Endodermal cell (in vitro differentiated cells): ENCODE measurements around the gene LRRC18. TPM values are rescaled to one million over a fixed set of nuclear protein-coding genes. Genes with fewer than 3 reads are reported as not detected.
A peak's percentile ranks its signal among the peaks of the same experiment; 100 is the strongest.

Experiments used
- DNase-seq: peaks from one replicate; pipeline ENCODE4 v3.0.0-alpha.2; 2017
- H3K27ac ChIP-seq: 2 replicates; pipeline ENCODE4 v1.5.1; 2013; ENCODE audit warnings: mild to moderate bottlenecking, low read depth, low read length, moderate library complexity
- H3K27me3 ChIP-seq: 2 replicates; pipeline ENCODE4 v1.6.1; 2013; ENCODE audit warnings: mild to moderate bottlenecking, low read length, moderate library complexity; ENCODE audit not compliant: insufficient read depth, control insufficient read depth, poor library complexity, severe bottlenecking
- H3K36me3 ChIP-seq: 2 replicates; pipeline ENCODE4 v1.7.0; 2013; ENCODE audit warnings: mild to moderate bottlenecking, low read length, moderate library complexity; ENCODE audit not compliant: control insufficient read depth, insufficient read depth
- H3K4me1 ChIP-seq: one replicate; pipeline ENCODE4 v1.7.0; 2013; ENCODE audit warnings: low read length; ENCODE audit not compliant: control insufficient read depth, insufficient read depth
- H3K4me3 ChIP-seq: 2 replicates; pipeline ENCODE4 v1.5.1; 2013; ENCODE audit warnings: mild to moderate bottlenecking, low read length, moderate library complexity
- H3K9ac ChIP-seq: 2 replicates; pipeline ENCODE4 v1.6.1; 2013; ENCODE audit warnings: mild to moderate bottlenecking, low read length, moderate library complexity; ENCODE audit not compliant: poor library complexity, severe bottlenecking; ENCODE audit errors: extremely low read depth
- H3K9me3 ChIP-seq: 2 replicates; pipeline ENCODE4 v1.6.1; 2013; ENCODE audit warnings: mild to moderate bottlenecking, low read length, moderate library complexity; ENCODE audit not compliant: control insufficient read depth
- H3K27ac Mint-ChIP-seq: 2 replicates; pipeline ENCODE4 v1.8.0; 2020; ENCODE audit warnings: mixed read lengths
- H3K27me3 Mint-ChIP-seq: 2 replicates; pipeline ENCODE4 v1.8.0; 2021; ENCODE audit warnings: mild to moderate bottlenecking, mixed read lengths; ENCODE audit not compliant: insufficient read depth
- H3K36me3 Mint-ChIP-seq: 2 replicates; pipeline ENCODE4 v1.8.0; 2020; ENCODE audit warnings: low read depth, mixed read lengths
- H3K4me1 Mint-ChIP-seq: 2 replicates; pipeline ENCODE4 v1.8.0; 2020; ENCODE audit warnings: mixed read lengths
- H3K4me3 Mint-ChIP-seq: 2 replicates; pipeline ENCODE4 v1.8.0; 2020; ENCODE audit warnings: mild to moderate bottlenecking, moderate library complexity, mixed read lengths
- H3K9me3 Mint-ChIP-seq: 2 replicates; pipeline ENCODE4 v1.8.0; 2020; ENCODE audit warnings: mild to moderate bottlenecking, mixed read lengths
- WGBS, 2 experiments: methylation state at CpG; one replicate each; pipeline versions ENCODE4 v1.1.5 to v1.1.7; 2013; ENCODE audit warnings: missing lambda C conversion rate in 2 of 2, mixed read lengths in 1 of 2; ENCODE audit not compliant: insufficient coverage in 1 of 2, insufficient read length in 1 of 2; 5-methylcytosine and 5-hydroxymethylcytosine counted together
- total RNA-seq, 2 donors: library from RNA; stranded (reverse); fragmentation: NEBNext Ultra II Directional in 1 of 2; extraction: Animal tissue kit (Norgen Biotek cat#: 25700) in 1 of 2; gene quantifications; 2 replicates in 1 of 2; 3 replicates in 1 of 2; pipeline ENCODE4 v1.2.1, GENCODE V29; 2021
- TF ChIP-seq, protein P1 (sequence below): fragments of 200-600 bp; sonication (generic); conservative IDR thresholded peaks from 2 replicates; pipeline ENCODE4 v1.5.0; 2021; ENCODE audit warnings: antibody characterized with exemption, mild to moderate bottlenecking

The LRRC18 gene
- total RNA-seq, 2 donors from 2014 or later = not detected

DNA sequence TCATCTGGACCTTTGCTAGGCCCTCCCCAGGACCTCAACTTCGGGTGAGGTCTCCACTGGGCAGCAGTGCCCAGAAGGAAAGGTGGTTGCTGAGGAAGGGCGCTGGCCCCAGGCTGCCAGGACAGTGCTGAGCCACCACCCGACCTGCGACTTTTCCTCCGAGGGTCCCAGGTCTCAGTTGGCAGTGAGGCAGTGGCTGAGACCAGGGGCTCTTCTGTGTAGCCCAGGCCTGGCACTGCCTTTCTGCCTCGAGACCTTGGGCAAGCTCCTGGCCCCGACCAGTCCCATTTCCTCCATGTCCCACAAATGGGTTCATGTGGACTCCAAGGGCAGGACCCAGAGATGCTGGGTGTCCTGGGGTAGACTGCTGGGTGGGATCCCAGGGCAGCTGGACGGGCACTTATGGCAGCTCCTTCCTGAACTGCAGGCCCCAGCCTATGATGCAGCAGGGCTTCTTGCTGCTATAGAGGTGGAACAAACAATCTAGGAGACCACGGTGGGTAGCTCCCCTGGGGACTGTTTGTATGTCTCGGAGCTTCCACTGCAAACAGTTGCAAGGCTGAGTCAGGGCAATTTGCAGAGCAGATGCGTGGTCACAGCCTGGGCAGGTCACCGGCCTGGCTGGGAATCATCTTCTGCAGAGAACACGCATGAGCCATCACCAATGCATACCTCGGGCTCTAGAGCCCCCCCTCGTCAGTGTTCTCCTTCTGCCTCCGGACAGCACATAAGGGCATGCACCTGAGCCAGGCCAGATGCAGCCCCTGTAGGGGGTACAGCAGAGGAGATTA is 17.9 kb upstream of the LRRC18 start:
- 89 to 90% methylated on average over 12 to 16 of the region's 16 CpGs for WGBS, 2 experiments
- Mint-ChIP-seq H3K36me3 (no peaks in the 10 kb centered on the region), H3K27ac (no peak overlapping the region)

GRCh38 chr10:48951707-48952106 is 12.1 kb upstream of the LRRC18 start:
- Mint-ChIP-seq H3K27ac (peak overlapping the region; percentile 44), H3K27me3 (no peaks in the 10 kb centered on the region), H3K4me1 (peaks cover 8% of the 10 kb centered on the region), H3K4me3 (no peak overlapping the region), H3K36me3 (no peaks in the 10 kb centered on the region), H3K9me3 (no peaks in the 10 kb centered on the region)
- H3K9me3 ChIP-seq = no peaks in the 10 kb centered on the region
- no peak overlapping the region for H3K9ac ChIP-seq
- TF ChIP-seq, protein P1, sequence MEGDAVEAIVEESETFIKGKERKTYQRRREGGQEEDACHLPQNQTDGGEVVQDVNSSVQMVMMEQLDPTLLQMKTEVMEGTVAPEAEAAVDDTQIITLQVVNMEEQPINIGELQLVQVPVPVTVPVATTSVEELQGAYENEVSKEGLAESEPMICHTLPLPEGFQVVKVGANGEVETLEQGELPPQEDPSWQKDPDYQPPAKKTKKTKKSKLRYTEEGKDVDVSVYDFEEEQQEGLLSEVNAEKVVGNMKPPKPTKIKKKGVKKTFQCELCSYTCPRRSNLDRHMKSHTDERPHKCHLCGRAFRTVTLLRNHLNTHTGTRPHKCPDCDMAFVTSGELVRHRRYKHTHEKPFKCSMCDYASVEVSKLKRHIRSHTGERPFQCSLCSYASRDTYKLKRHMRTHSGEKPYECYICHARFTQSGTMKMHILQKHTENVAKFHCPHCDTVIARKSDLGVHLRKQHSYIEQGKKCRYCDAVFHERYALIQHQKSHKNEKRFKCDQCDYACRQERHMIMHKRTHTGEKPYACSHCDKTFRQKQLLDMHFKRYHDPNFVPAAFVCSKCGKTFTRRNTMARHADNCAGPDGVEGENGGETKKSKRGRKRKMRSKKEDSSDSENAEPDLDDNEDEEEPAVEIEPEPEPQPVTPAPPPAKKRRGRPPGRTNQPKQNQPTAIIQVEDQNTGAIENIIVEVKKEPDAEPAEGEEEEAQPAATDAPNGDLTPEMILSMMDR = no peak
- WGBS, 2 experiments = 90 to 92% methylated on average over 4 to 7 of the region's 7 CpGs
- H3K4me1 ChIP-seq = peaks cover 3% of the 10 kb centered on the region
- no peaks in the 10 kb centered on the region for H3K27me3 ChIP-seq
- H3K36me3 ChIP-seq = no peaks in the 10 kb centered on the region
- H3K27ac ChIP-seq = no peak overlapping the region
- no peak for DNase-seq
- no peak overlapping the region for H3K4me3 ChIP-seq

More for the DNA sequence above, 17.9 kb upstream of the LRRC18 start:
- Mint-ChIP-seq H3K4me3 (no peak overlapping the region), H3K4me1 (no peaks in the 10 kb centered on the region), H3K27me3 (peaks cover 2% of the 10 kb centered on the region), H3K9me3 (no peaks in the 10 kb centered on the region)
- TF ChIP-seq, protein P1 = no peak
- no peak overlapping the region for H3K9ac ChIP-seq
- H3K36me3 ChIP-seq = no peaks in the 10 kb centered on the region
- no peaks in the 10 kb centered on the region for H3K4me1 ChIP-seq
- no peak overlapping the region for H3K27ac ChIP-seq
- no peak for DNase-seq
- peaks cover 14% of the 10 kb centered on the region for H3K27me3 ChIP-seq
- no peaks in the 10 kb centered on the region for H3K9me3 ChIP-seq
- H3K4me3 ChIP-seq = no peak overlapping the region

- no peak overlapping the region for H3K4me3 Mint-ChIP-seq
- Histone ChIP-seq H3K4me3 (no peak overlapping the region), H3K27ac (no peak overlapping the region), H3K9ac (no peak overlapping the region), H3K27me3 (no peaks in the 10 kb centered on the region), H3K9me3 (no peaks in the 10 kb centered on the region), H3K4me1 (peaks cover 3% of the 10 kb centered on the region), H3K36me3 (no peaks in the 10 kb centered on the region)
- no peak for DNase-seq
- 94 to 100% methylated on average over 1 to 2 of the region's 2 CpGs for whole genome bisulfite sequencing, 2 experiments
- no peaks in the 10 kb centered on the region for H3K36me3 Mint-ChIP-seq
- H3K27ac Mint-ChIP-seq = no peak overlapping the region
- peaks cover 2% of the 10 kb centered on the region for H3K27me3 Mint-ChIP-seq
- TF ChIP-seq, protein P1 = no peak
- H3K4me1 Mint-ChIP-seq = peaks cover 8% of the 10 kb centered on the region
- no peaks in the 10 kb centered on the region for H3K9me3 Mint-ChIP-seq
These were observed 8.9 kb upstream of the LRRC18 start for GRCh38 chr10:48948470-48949037.
